Spleen (tissue), 11 donors: Measurements from ENCODE around the gene PIK3R5. TPM values are rescaled to one million over a fixed set of nuclear protein-coding genes. Genes with fewer than 3 reads are reported as not detected.

Experiments used
- DNase-seq: peaks from one replicate; pipeline ENCODE4 v3.0.0-alpha.2; 2020
- H3K27ac ChIP-seq, 8 donors: fragments of 200-600 bp; sonication (generic) in 7 of 8; 1 replicate in 4 of 8; 2 replicates in 4 of 8; pipeline versions ENCODE4 v1.5.0 to v1.8.0; 2016 to 2021; ENCODE audit warnings: inconsistent platforms in 4 of 8, mild to moderate bottlenecking in 4 of 8, moderate library complexity in 1 of 8
- H3K27me3 ChIP-seq, 7 donors: fragments of 200-600 bp; sonication (generic) in 6 of 7; replicated peaks in 1 of 7; 1 replicate in 4 of 7; 2 replicates in 3 of 7; pipeline versions ENCODE4 v1.5.0 to v1.8.0; 2016 to 2021; ENCODE audit warnings: inconsistent platforms in 3 of 7, mild to moderate bottlenecking in 1 of 7
- H3K36me3 ChIP-seq, 6 donors: fragments of 200-600 bp; sonication (generic) in 5 of 6; 1 replicate in 4 of 6; 2 replicates in 2 of 6; pipeline versions ENCODE4 v1.5.0 to v1.8.0; 2016 to 2021; ENCODE audit warnings: inconsistent platforms in 2 of 6
- H3K4me1 ChIP-seq, 6 donors: fragments of 200-600 bp; sonication (generic) in 5 of 6; 1 replicate in 3 of 6; 2 replicates in 3 of 6; pipeline versions ENCODE4 v1.5.0 to v1.8.0; 2016 to 2021; ENCODE audit warnings: inconsistent platforms in 3 of 6
- H3K4me3 ChIP-seq, 8 donors: fragments of 200-600 bp; sonication (generic) in 7 of 8; 1 replicate in 4 of 8; 2 replicates in 4 of 8; pipeline versions ENCODE4 v1.5.0 to v1.8.0; 2016 to 2021; ENCODE audit warnings: inconsistent platforms in 4 of 8, mild to moderate bottlenecking in 4 of 8, moderate library complexity in 2 of 8
- H3K9me3 ChIP-seq, 8 donors: fragments of 200-600 bp; sonication (generic) in 7 of 8; 1 replicate in 4 of 8; 2 replicates in 4 of 8; pipeline versions ENCODE4 v1.5.0 to v1.8.0; 2016 to 2021; ENCODE audit warnings: inconsistent platforms in 4 of 8
- CTCF ChIP-seq, 11 experiments: fragments of 200-600 bp in 7 of 11; fragments of 450-650 bp in 4 of 11; sonication (generic) in 4 of 11; IDR thresholded peaks in 8 of 11; conservative IDR thresholded peaks in 3 of 11; 1 replicate in 7 of 11; 2 replicates in 4 of 11; pipeline versions ENCODE4 v1.4.0 to v1.8.0; 2016 to 2021; ENCODE audit warnings: antibody characterized with exemption in 11 of 11, inconsistent platforms in 4 of 11, mild to moderate bottlenecking in 1 of 11
- POLR2A ChIP-seq, 3 donors: fragments of 450-650 bp; IDR thresholded peaks; one replicate each; pipeline ENCODE4 v1.5.1; 2017; ENCODE audit warnings: antibody characterized with exemption in 3 of 3, mild to moderate bottlenecking in 1 of 3
- POLR2AphosphoS5 ChIP-seq, 3 donors: sonication (generic); formaldehyde crosslinking; IDR thresholded peaks; one replicate each; pipeline ENCODE4 v1.5.1; 2017; ENCODE audit warnings: antibody characterized with exemption in 3 of 3
- WGBS, 5 donors: extraction: QIAGEN DNeasy Blood & Tissue Kit in 3 of 5; methylation state at CpG; one replicate each; pipeline versions ENCODE4 v1.1.5 to v1.1.7; 2013 to 2018; 5-methylcytosine and 5-hydroxymethylcytosine counted together
- intact Hi-C: fragments of 100-400 bp; cut with DNase I; formaldehyde crosslinking; loops from one replicate; pipeline ENCODE4 v1.15.0; 2023; ENCODE audit warnings: low total_unique reads
- polyA plus RNA-seq, 3 donors: library from polyadenylated mRNA; stranded (reverse); fragments of 200-250 nt; gene quantifications; one replicate each; pipeline ENCODE4 v1.2.1, GENCODE V29; 2013
- total RNA-seq, 7 donors: library from RNA; depleted of rRNA in 3 of 7; stranded (reverse); fragments of >200 nt in 3 of 7; fragmentation: NEBNext Ultra II Directional in 4 of 7; extraction: Animal tissue kit (Norgen Biotek cat#: 25700) in 4 of 7; gene quantifications; one replicate each; pipeline versions ENCODE4 v1.1.0 to v1.2.1, GENCODE V29; 2016 to 2021
- donor health status: healthy with polysubstance abuse.
- donor health status: DM: no; HTN: no; CAD: no; lungs with moderate emphysema.
- donor health status: DM: no; HTN: no; CAD: no.
- donor health status: Bipolar disorder and iron deficiency.
- donor health status: healthy.
- donor health status: DM: no; HTN: no; CAD: no.
- donor health status: DM: yes; HTN: yes; CAD: no.

PIK3R5 gene
- total and polyA plus RNA-seq, 10 donors, result 8.5 to 110 (median 68.4) TPM

- Histone ChIP-seq H3K4me1 (peaks cover 18 to 73% (median 31%) of the 10 kb centered on the region in 6 donors), H3K36me3 (peaks cover 0 to 92% (median 19%) of the 10 kb centered on the region in 6 donors), H3K27ac (no peak overlapping the region), H3K9me3 (no peaks in the 10 kb centered on the region), H3K4me3 (no peak overlapping the region), H3K27me3 (no peaks in the 10 kb centered on the region)
- WGBS, 5 donors, result 51 to 62% (median 56%) methylated on average over 24 of the region's 24 CpGs
- intact Hi-C loops, result no loop called here
- DNase-seq, result peak; percentile 71
- peak in 1 of 3 donors; percentile 19 for TF ChIP-seq POLR2AphosphoS5 (IDR thresholded peaks at IDR 0.05)
- no peak for TF ChIP-seq POLR2A (IDR thresholded peaks at IDR 0.05)
- peak; percentile 76 to 88 (median 79) for TF ChIP-seq CTCF (IDR thresholded peaks at IDR 0.05 in 8 of 11, conservative IDR thresholded peaks at IDR 0.05 in 3 of 11)
These were observed 70.6 kb downstream of the PIK3R5 start for GRCh38 chr17:8894673-8895578.

- intact Hi-C loops, result no loop called here
- Histone ChIP-seq H3K4me3 (no peak overlapping the region), H3K36me3 (peaks cover 0 to 92% (median 25%) of the 10 kb centered on the region in 6 donors), H3K4me1 (peaks cover 11 to 66% (median 24%) of the 10 kb centered on the region in 6 donors), H3K9me3 (no peaks in the 10 kb centered on the region), H3K27ac (no peak overlapping the region), H3K27me3 (no peaks in the 10 kb centered on the region)
- WGBS, 5 donors, result 77 to 89% (median 88%) methylated on average over 17 of the region's 17 CpGs
- TF ChIP-seq POLR2A (IDR thresholded peaks at IDR 0.05) (no peak), POLR2AphosphoS5 (IDR thresholded peaks at IDR 0.05) (peak in 1 of 3 donors; percentile 56), CTCF (IDR thresholded peaks at IDR 0.05 in 8 of 11, conservative IDR thresholded peaks at IDR 0.05 in 3 of 11) (no peak)
- peak; percentile 73 for DNase-seq
These were observed 71.3 kb downstream of the PIK3R5 start for GRCh38 chr17:8894202-8894671.

- H3K4me3 ChIP-seq, result no peak overlapping the region
- TF ChIP-seq POLR2A (IDR thresholded peaks at IDR 0.05), result no peak
- TF ChIP-seq POLR2AphosphoS5 (IDR thresholded peaks at IDR 0.05), result no peak
- H3K27me3 ChIP-seq, result no peaks in the 10 kb centered on the region
- H3K36me3 ChIP-seq, result peaks cover 0 to 93% (median 30%) of the 10 kb centered on the region in 6 donors
- no peaks in the 10 kb centered on the region for H3K9me3 ChIP-seq
- peak; percentile 64 for DNase-seq
- intact Hi-C loops, result no loop called here
- H3K27ac ChIP-seq, result no peak overlapping the region
- 89 to 94% (median 91%) methylated on average over 15 of the region's 15 CpGs for WGBS, 5 donors
- H3K4me1 ChIP-seq, result peaks cover 6 to 61% (median 19%) of the 10 kb centered on the region in 6 donors
These were observed 71.8 kb downstream of the PIK3R5 start for GRCh38 chr17:8893621-8894201.

- H3K4me3 ChIP-seq, result no peak overlapping the region
- WGBS, 5 donors, result 66 to 91% (median 79%) methylated on average over 3 of the region's 3 CpGs
- intact Hi-C loops, result no loop called here
- DNase-seq, result no peak
- TF ChIP-seq POLR2AphosphoS5 (IDR thresholded peaks at IDR 0.05), result no peak
- TF ChIP-seq CTCF (IDR thresholded peaks at IDR 0.05 in 8 of 11, conservative IDR thresholded peaks at IDR 0.05 in 3 of 11), result no peak
- no peak for TF ChIP-seq POLR2A (IDR thresholded peaks at IDR 0.05)
- no peaks in the 10 kb centered on the region for H3K27me3 ChIP-seq
- peaks cover 0 to 55% (median 12%) of the 10 kb centered on the region in 6 donors for H3K4me1 ChIP-seq
- no peak overlapping the region for H3K27ac ChIP-seq
- H3K9me3 ChIP-seq, result no peaks in the 10 kb centered on the region
- H3K36me3 ChIP-seq, result peaks cover 0 to 95% (median 37%) of the 10 kb centered on the region in 6 donors
These were observed 72.4 kb downstream of the PIK3R5 start for GRCh38 chr17:8893059-8893458.
